K562 (cell line): ENCODE measurements around the gene NCKIPSD. TPM values are rescaled to one million over a fixed set of nuclear protein-coding genes. Genes with fewer than 3 reads are reported as not detected.

ENCODE experiments used
- BCL6 ChIP-seq: fragments of 250-450 bp; sonication (Bioruptor Pico); IDR thresholded peaks from 2 replicates; pipeline ENCODE4 v1.4.0; 2020
- CAMTA2 ChIP-seq: fragments of 250-450 bp; sonication (Bioruptor Pico); conservative IDR thresholded peaks from 2 replicates; pipeline ENCODE4 v1.5.1; 2022
- CEBPB ChIP-seq: fragments of 450-650 bp; IDR thresholded peaks from 2 replicates; pipeline ENCODE4 v1.6.1; 2016; ENCODE audit warnings: missing genetic modification characterization, missing compliant biosample characterization
- CGGBP1 ChIP-seq: fragments of 250-450 bp; sonication (Bioruptor Pico); IDR thresholded peaks from 2 replicates; pipeline ENCODE4 v1.9.0; 2021; ENCODE audit warnings: mild to moderate bottlenecking
- FOXM1 ChIP-seq, 2 experiments: fragments of 450-650 bp in 1 of 2; sonication (generic) in 1 of 2; formaldehyde crosslinking in 1 of 2; IDR thresholded peaks; 2 replicates each; pipeline versions ENCODE4 v1.6.1 to v1.9.0; 2017 to 2022; ENCODE audit warnings: low read depth in 2 of 2, mild to moderate bottlenecking in 2 of 2, missing genetic modification reagents in 1 of 2, moderate library complexity in 1 of 2
- GTF2A2 ChIP-seq: IDR thresholded peaks from 2 replicates; pipeline ENCODE4 v1.6.1; 2016; ENCODE audit warnings: mild to moderate bottlenecking, missing genetic modification characterization, missing compliant biosample characterization
- HINFP ChIP-seq: fragments of 450-650 bp; conservative IDR thresholded peaks from 2 replicates; pipeline ENCODE4 v1.6.1; 2016; ENCODE audit warnings: missing genetic modification characterization, low read depth, mild to moderate bottlenecking, control low read depth, missing compliant biosample characterization
- HNRNPH1 ChIP-seq: fragments of 200-400 bp; formaldehyde crosslinking; optimal IDR thresholded peaks from 2 replicates; pipeline ENCODE3; 2017; ENCODE audit warnings: low read depth, mild to moderate bottlenecking, low read length, moderate library complexity
- MTA3 ChIP-seq: fragments of 450-650 bp; formaldehyde crosslinking; IDR thresholded peaks from 2 replicates; pipeline ENCODE4 v1.6.1; 2017; ENCODE audit warnings: mild to moderate bottlenecking, borderline replicate concordance
- NR1H2 ChIP-seq: sonication (generic); formaldehyde crosslinking; IDR thresholded peaks from 2 replicates; pipeline ENCODE4 v1.4.0; 2020; ENCODE audit warnings: mild to moderate bottlenecking, missing genetic modification reagents
- PRDM10 ChIP-seq: fragments of 450-650 bp; IDR thresholded peaks from 2 replicates; pipeline ENCODE4 v1.6.1; 2018; ENCODE audit not compliant: partially characterized antibody
- SAFB2 ChIP-seq: fragments of 200-400 bp; formaldehyde crosslinking; IDR thresholded peaks from 2 replicates; pipeline ENCODE4 v1.6.1; 2018; ENCODE audit warnings: borderline replicate concordance, low read length, low read depth, moderate library complexity; ENCODE audit not compliant: severe bottlenecking
- SMARCA4 ChIP-seq: fragments of 450-650 bp; IDR thresholded peaks from 2 replicates; pipeline ENCODE4 v1.6.1; 2016
- STAT5B ChIP-seq: fragments of 250-450 bp; sonication (Bioruptor Pico); IDR thresholded peaks from 2 replicates; pipeline ENCODE4 v1.8.0; 2021; ENCODE audit warnings: mild to moderate bottlenecking, inconsistent platforms
- TOE1 ChIP-seq, 2 experiments: fragments of 450-650 bp in 1 of 2; sonication (generic) in 1 of 2; formaldehyde crosslinking in 1 of 2; IDR thresholded peaks; 2 replicates each; pipeline versions ENCODE4 v1.7.1 to v1.8.0; 2016 to 2022; ENCODE audit warnings: borderline replicate concordance in 2 of 2, mild to moderate bottlenecking in 2 of 2, antibody characterized with exemption in 1 of 2, inconsistent platforms in 1 of 2, low read depth in 1 of 2, missing genetic modification reagents in 1 of 2, moderate library complexity in 1 of 2
- ZC3H4 ChIP-seq: sonication (generic); formaldehyde crosslinking; IDR thresholded peaks from 2 replicates; pipeline ENCODE4 v1.9.0; 2021; ENCODE audit warnings: missing genetic modification reagents, borderline replicate concordance
- ZNF263 ChIP-seq: sonication (generic); formaldehyde crosslinking; IDR thresholded peaks from 2 replicates; pipeline ENCODE4 v1.8.0; 2022; ENCODE audit warnings: mild to moderate bottlenecking, missing genetic modification reagents, borderline replicate concordance
- polyA plus RNA-seq, 8 experiments: library from polyadenylated mRNA; depleted of rRNA in 4 of 8; stranded (reverse) in 5 of 8; unstranded in 3 of 8; fragments of >200 nt; fragmentation: Nextera tagmentation in 2 of 8; fragmentation: Illumina TruSeq in 1 of 8; extraction: Ambion mirVana in 2 of 8; extraction: Trizol in 1 of 8; gene quantifications; 2 replicates each; pipeline versions ENCODE4 v1.2.1 to v1.2.3, GENCODE V29; 2011 to 2014; ENCODE audit warnings: inconsistent platforms in 1 of 8, missing spikeins in 1 of 8
- total RNA-seq, 7 experiments: library from RNA; depleted of rRNA in 6 of 7; stranded (reverse); fragments of >200 nt in 6 of 7; fragmentation: Illumina TruSeq in 2 of 7; extraction: Trizol in 2 of 7; gene quantifications; 2 replicates each; pipeline versions ENCODE4 v1.2.1 to v1.2.3, GENCODE V29; 2011 to 2021; ENCODE audit warnings: low replicate concordance in 1 of 7
- TF ChIP-seq, protein P1 (sequence below): fragments of 450-650 bp; formaldehyde crosslinking; IDR thresholded peaks from 2 replicates; pipeline ENCODE4 v1.4.0; 2020; ENCODE audit warnings: mild to moderate bottlenecking
- TF ChIP-seq, protein P2 (sequence below): fragments of 450-650 bp; IDR thresholded peaks from one replicate; pipeline ENCODE4 v1.6.1; 2018; ENCODE audit warnings: mild to moderate bottlenecking, moderate library complexity; ENCODE audit not compliant: partially characterized antibody

The NCKIPSD gene
- total and polyA plus RNA-seq, 9 of the 15 experiments (the other 6 are each of a cell fraction or from before 2014, with no cell fraction given): 0.49 to 24.4 (median 12.3) TPM

GRCh38 chr3:48635222-48636021 lies 50.3 kb downstream of the NCKIPSD start, which contains the start of gene SLC26A6 (continued):
- TF ChIP-seq, protein P1, sequence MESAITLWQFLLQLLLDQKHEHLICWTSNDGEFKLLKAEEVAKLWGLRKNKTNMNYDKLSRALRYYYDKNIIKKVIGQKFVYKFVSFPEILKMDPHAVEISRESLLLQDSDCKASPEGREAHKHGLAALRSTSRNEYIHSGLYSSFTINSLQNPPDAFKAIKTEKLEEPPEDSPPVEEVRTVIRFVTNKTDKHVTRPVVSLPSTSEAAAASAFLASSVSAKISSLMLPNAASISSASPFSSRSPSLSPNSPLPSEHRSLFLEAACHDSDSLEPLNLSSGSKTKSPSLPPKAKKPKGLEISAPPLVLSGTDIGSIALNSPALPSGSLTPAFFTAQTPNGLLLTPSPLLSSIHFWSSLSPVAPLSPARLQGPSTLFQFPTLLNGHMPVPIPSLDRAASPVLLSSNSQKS (CRISPR knock-in tag): no peak
- TF ChIP-seq GTF2A2 (tag): no peak
- TF ChIP-seq SMARCA4: no peak
- TF ChIP-seq CGGBP1 (CRISPR knock-in tag): no peak
- TF ChIP-seq ZC3H4 (CRISPR knock-in tag): no peak
- peak; percentile 57 for TF ChIP-seq PRDM10
- TF ChIP-seq STAT5B: no peak
- no peak for TF ChIP-seq BCL6 (CRISPR knock-in tag)
- TF ChIP-seq, protein P2, sequence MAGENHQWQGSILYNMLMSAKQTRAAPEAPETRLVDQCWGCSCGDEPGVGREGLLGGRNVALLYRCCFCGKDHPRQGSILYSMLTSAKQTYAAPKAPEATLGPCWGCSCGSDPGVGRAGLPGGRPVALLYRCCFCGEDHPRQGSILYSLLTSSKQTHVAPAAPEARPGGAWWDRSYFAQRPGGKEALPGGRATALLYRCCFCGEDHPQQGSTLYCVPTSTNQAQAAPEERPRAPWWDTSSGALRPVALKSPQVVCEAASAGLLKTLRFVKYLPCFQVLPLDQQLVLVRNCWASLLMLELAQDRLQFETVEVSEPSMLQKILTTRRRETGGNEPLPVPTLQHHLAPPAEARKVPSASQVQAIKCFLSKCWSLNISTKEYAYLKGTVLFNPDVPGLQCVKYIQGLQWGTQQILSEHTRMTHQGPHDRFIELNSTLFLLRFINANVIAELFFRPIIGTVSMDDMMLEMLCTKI: no peak
- no peak for TF ChIP-seq CEBPB (tag)
- TF ChIP-seq HNRNPH1: no peak
- no peak; the same call in 1 of the 2 replicates for TF ChIP-seq ZNF263
- TF ChIP-seq FOXM1 (IDR thresholded peaks at IDR 0.05; ENCODE audit: low read depth): peak; percentile 74
- no peak for TF ChIP-seq FOXM1 (CRISPR knock-in tag; IDR thresholded peaks at IDR 0.05; ENCODE audit: low read depth)
- 0 out of 2 replicates have a peak, but pooled peaks have one; percentile 75 for TF ChIP-seq MTA3
- no peak for TF ChIP-seq NR1H2 (CRISPR knock-in tag)
- TF ChIP-seq SAFB2: no peak
- no peak for TF ChIP-seq HINFP
- no peak for TF ChIP-seq CAMTA2 (CRISPR knock-in tag)
- peak; percentile 86; the same call in 1 of the 2 replicates for TF ChIP-seq TOE1 (IDR thresholded peaks at IDR 0.05; ENCODE audit: borderline replicate concordance)
- TF ChIP-seq TOE1 (CRISPR knock-in tag; IDR thresholded peaks at IDR 0.05; ENCODE audit: borderline replicate concordance, low read depth): no peak
